SK-N-SH treated with all-trans-retinoic acid at 6 μM for 48 hours (cell line): Measurements from ENCODE around the gene PDE9A.

Source experiments
- ATAC-seq: fragments of 200-7000 bp; cut with Tn5 transposase; 3 replicates; pipeline ENCODE4 v1.9.1; 2020; ENCODE audit warnings: mild to moderate bottlenecking, moderate library complexity
- ARNTL ChIP-seq: fragments of 450-650 bp; formaldehyde crosslinking; IDR thresholded peaks from 2 replicates; pipeline ENCODE4 v1.5.0; 2020; ENCODE audit warnings: low read depth, mild to moderate bottlenecking, moderate library complexity, borderline replicate concordance
- BACH2 ChIP-seq: fragments of 250-450 bp; sonication (Bioruptor Pico); IDR thresholded peaks from 2 replicates; pipeline ENCODE4 v1.9.0; 2021; ENCODE audit warnings: mild to moderate bottlenecking, borderline replicate concordance
- CSDC2 ChIP-seq: fragments of 250-450 bp; sonication (Bioruptor Pico); IDR thresholded peaks from 2 replicates; pipeline ENCODE4 v1.5.0; 2020; ENCODE audit warnings: mild to moderate bottlenecking, moderate library complexity
- ESRRG ChIP-seq: fragments of 250-450 bp; sonication (Bioruptor Pico); IDR thresholded peaks from 2 replicates; pipeline ENCODE4 v1.6.1; 2021; ENCODE audit warnings: mild to moderate bottlenecking
- GLIS3 ChIP-seq: fragments of 250-450 bp; sonication (Bioruptor Pico); IDR thresholded peaks from 2 replicates; pipeline ENCODE4 v1.5.0; 2020; ENCODE audit warnings: mild to moderate bottlenecking, moderate library complexity
- ISL1 ChIP-seq: fragments of 250-450 bp; sonication (Bioruptor Pico); IDR thresholded peaks from 2 replicates; pipeline ENCODE4 v2.1.2; 2022; ENCODE audit warnings: mild to moderate bottlenecking, moderate library complexity
- OSR1 ChIP-seq: fragments of 250-450 bp; sonication (Bioruptor Pico); IDR thresholded peaks from 2 replicates; pipeline ENCODE4 v1.8.0; 2022; ENCODE audit warnings: moderate library complexity, mild to moderate bottlenecking, inconsistent platforms
- PPARA ChIP-seq: fragments of 250-450 bp; sonication (Bioruptor Pico); IDR thresholded peaks from 2 replicates; pipeline ENCODE4 v1.5.0; 2020; ENCODE audit warnings: mild to moderate bottlenecking, borderline replicate concordance
- RARB ChIP-seq: fragments of 250-450 bp; sonication (Bioruptor Pico); IDR thresholded peaks from 2 replicates; pipeline ENCODE4 v1.8.0; 2021; ENCODE audit warnings: mild to moderate bottlenecking, moderate library complexity
- SNAI2 ChIP-seq: fragments of 250-450 bp; sonication (Bioruptor Pico); IDR thresholded peaks from 2 replicates; pipeline ENCODE4 v1.5.0; 2020; ENCODE audit warnings: mild to moderate bottlenecking, moderate library complexity
- TCF4 ChIP-seq: fragments of 250-450 bp; sonication (Bioruptor Pico); IDR thresholded peaks from 2 replicates; pipeline ENCODE4 v1.8.0; 2021; ENCODE audit warnings: mild to moderate bottlenecking, moderate library complexity, borderline replicate concordance
- TOX ChIP-seq: fragments of 250-450 bp; sonication (Bioruptor Pico); IDR thresholded peaks from 2 replicates; pipeline ENCODE4 v1.8.0; 2021; ENCODE audit warnings: mild to moderate bottlenecking, moderate library complexity, borderline replicate concordance
- ZC3H10 ChIP-seq: fragments of 250-450 bp; sonication (Bioruptor Pico); IDR thresholded peaks from 2 replicates; pipeline ENCODE4 v1.5.1; 2021; ENCODE audit warnings: mild to moderate bottlenecking, moderate library complexity
- ZFP3 ChIP-seq: fragments of 250-450 bp; sonication (Bioruptor Pico); IDR thresholded peaks from 2 replicates; pipeline ENCODE4 v1.5.0; 2020; ENCODE audit warnings: mild to moderate bottlenecking, moderate library complexity
- ZFP30 ChIP-seq: fragments of 450-650 bp; formaldehyde crosslinking; IDR thresholded peaks from 2 replicates; pipeline ENCODE4 v1.5.0; 2022; ENCODE audit warnings: mild to moderate bottlenecking, moderate library complexity
- ZNF565 ChIP-seq: fragments of 450-650 bp; formaldehyde crosslinking; conservative IDR thresholded peaks from 2 replicates; pipeline ENCODE4 v1.5.0; 2020; ENCODE audit warnings: low read depth, mild to moderate bottlenecking, moderate library complexity
- ZNF70 ChIP-seq: fragments of 450-650 bp; formaldehyde crosslinking; IDR thresholded peaks from 2 replicates; pipeline ENCODE4 v1.5.0; 2020; ENCODE audit warnings: mild to moderate bottlenecking, moderate library complexity
- ZNF8 ChIP-seq: fragments of 450-650 bp; formaldehyde crosslinking; IDR thresholded peaks from 2 replicates; pipeline ENCODE4 v1.5.0; 2020; ENCODE audit warnings: mild to moderate bottlenecking, moderate library complexity
- TF ChIP-seq, protein P1 (sequence below): fragments of 250-450 bp; sonication (Bioruptor Pico); IDR thresholded peaks from 2 replicates; pipeline ENCODE4 v1.5.1; 2020; ENCODE audit warnings: low read depth, mild to moderate bottlenecking, moderate library complexity
- TF ChIP-seq, protein P2 (sequence below): fragments of 250-450 bp; sonication (Bioruptor Pico); IDR thresholded peaks from 2 replicates; pipeline ENCODE4 v1.8.0; 2020; ENCODE audit warnings: mild to moderate bottlenecking, moderate library complexity, borderline replicate concordance
- TF ChIP-seq, protein P3 (sequence below): fragments of 250-450 bp; sonication (Bioruptor Pico); IDR thresholded peaks from 2 replicates; pipeline ENCODE4 v1.8.0; 2021; ENCODE audit warnings: low read depth, mild to moderate bottlenecking, moderate library complexity, borderline replicate concordance
- TF ChIP-seq, protein P4 (sequence below): fragments of 250-450 bp; sonication (Bioruptor Pico); IDR thresholded peaks from 2 replicates; pipeline ENCODE4 v1.5.1; 2021; ENCODE audit warnings: mild to moderate bottlenecking, moderate library complexity
- TF ChIP-seq, protein P5 (sequence below): fragments of 250-450 bp; sonication (Bioruptor Pico); IDR thresholded peaks from 2 replicates; pipeline ENCODE4 v1.5.0; 2020; ENCODE audit warnings: mild to moderate bottlenecking, moderate library complexity

The PDE9A gene

DNA sequence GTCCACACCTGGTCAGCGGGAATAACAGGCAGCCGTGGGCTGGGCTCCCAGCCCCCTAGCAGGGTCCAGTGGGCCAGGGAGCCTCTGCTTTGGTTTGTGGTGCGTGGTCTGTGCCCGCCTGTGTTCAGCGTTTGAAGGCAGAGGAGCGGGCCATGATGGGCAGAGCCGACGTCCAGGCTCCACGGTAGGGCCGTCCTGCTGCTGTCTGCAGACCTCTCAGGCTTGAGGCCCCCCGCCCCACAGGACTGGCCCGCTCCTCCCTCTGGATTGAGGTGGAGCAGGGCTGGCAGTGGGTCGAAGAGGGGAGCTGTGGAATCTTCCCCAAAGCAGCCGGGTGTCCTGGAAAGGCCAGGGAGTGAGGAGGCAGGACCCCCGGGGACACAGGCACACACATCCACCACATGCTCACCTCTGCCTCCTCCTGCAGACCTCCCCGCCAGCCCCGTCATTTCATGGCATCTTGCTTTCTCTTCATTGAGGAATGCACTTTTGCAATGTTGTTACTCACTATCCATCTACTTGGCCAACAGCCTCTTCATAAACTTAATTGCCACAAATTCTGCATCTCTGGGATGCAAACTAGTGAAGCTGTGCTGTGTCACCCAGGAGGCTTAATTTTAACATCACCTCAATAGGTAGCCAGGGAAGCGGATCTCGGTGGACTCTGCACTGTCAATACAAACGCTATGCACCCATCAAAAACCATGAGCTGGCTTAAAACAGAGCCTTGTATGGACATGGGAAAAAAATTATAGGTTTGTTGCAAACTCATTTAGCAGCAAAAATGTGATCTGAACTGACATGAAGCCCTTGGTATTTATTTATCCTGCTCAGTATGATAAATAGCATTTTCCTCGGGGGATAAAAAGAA is 85.9 kb downstream of the PDE9A start:
- TF ChIP-seq ESRRG (CRISPR knock-in tag) (no peak), ZFP30 (CRISPR knock-in tag) (no peak), RARB (CRISPR knock-in tag) (no peak), ZNF8 (CRISPR knock-in tag) (no peak), OSR1 (CRISPR knock-in tag) (no peak), SNAI2 (CRISPR knock-in tag) (no peak), PPARA (CRISPR knock-in tag) (no peak), TCF4 (CRISPR knock-in tag) (no peak), ISL1 (CRISPR knock-in tag) (no peak), ZFP3 (CRISPR knock-in tag) (no peak), GLIS3 (CRISPR knock-in tag) (no peak), BACH2 (CRISPR knock-in tag) (no peak), ARNTL (CRISPR knock-in tag) (no peak), ZNF565 (no peak), CSDC2 (CRISPR knock-in tag) (no peak), ZC3H10 (no peak)
- TF ChIP-seq, protein P1, sequence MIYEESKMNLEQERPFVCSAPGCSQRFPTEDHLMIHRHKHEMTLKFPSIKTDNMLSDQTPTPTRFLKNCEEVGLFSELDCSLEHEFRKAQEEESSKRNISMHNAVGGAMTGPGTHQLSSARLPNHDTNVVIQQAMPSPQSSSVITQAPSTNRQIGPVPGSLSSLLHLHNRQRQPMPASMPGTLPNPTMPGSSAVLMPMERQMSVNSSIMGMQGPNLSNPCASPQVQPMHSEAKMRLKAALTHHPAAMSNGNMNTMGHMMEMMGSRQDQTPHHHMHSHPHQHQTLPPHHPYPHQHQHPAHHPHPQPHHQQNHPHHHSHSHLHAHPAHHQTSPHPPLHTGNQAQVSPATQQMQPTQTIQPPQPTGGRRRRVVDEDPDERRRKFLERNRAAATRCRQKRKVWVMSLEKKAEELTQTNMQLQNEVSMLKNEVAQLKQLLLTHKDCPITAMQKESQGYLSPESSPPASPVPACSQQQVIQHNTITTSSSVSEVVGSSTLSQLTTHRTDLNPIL (CRISPR knock-in tag), result no peak
- TF ChIP-seq, protein P2, sequence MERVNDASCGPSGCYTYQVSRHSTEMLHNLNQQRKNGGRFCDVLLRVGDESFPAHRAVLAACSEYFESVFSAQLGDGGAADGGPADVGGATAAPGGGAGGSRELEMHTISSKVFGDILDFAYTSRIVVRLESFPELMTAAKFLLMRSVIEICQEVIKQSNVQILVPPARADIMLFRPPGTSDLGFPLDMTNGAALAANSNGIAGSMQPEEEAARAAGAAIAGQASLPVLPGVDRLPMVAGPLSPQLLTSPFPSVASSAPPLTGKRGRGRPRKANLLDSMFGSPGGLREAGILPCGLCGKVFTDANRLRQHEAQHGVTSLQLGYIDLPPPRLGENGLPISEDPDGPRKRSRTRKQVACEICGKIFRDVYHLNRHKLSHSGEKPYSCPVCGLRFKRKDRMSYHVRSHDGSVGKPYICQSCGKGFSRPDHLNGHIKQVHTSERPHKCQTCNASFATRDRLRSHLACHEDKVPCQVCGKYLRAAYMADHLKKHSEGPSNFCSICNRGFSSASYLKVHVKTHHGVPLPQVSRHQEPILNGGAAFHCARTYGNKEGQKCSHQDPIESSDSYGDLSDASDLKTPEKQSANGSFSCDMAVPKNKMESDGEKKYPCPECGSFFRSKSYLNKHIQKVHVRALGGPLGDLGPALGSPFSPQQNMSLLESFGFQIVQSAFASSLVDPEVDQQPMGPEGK (CRISPR knock-in tag), result no peak
- TF ChIP-seq, protein P3, sequence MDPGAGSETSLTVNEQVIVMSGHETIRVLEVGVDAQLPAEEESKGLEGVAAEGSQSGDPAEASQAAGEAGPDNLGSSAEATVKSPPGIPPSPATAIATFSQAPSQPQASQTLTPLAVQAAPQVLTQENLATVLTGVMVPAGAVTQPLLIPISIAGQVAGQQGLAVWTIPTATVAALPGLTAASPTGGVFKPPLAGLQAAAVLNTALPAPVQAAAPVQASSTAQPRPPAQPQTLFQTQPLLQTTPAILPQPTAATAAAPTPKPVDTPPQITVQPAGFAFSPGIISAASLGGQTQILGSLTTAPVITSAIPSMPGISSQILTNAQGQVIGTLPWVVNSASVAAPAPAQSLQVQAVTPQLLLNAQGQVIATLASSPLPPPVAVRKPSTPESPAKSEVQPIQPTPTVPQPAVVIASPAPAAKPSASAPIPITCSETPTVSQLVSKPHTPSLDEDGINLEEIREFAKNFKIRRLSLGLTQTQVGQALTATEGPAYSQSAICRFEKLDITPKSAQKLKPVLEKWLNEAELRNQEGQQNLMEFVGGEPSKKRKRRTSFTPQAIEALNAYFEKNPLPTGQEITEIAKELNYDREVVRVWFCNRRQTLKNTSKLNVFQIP, result no peak
- ATAC-seq, result no peak

DNA sequence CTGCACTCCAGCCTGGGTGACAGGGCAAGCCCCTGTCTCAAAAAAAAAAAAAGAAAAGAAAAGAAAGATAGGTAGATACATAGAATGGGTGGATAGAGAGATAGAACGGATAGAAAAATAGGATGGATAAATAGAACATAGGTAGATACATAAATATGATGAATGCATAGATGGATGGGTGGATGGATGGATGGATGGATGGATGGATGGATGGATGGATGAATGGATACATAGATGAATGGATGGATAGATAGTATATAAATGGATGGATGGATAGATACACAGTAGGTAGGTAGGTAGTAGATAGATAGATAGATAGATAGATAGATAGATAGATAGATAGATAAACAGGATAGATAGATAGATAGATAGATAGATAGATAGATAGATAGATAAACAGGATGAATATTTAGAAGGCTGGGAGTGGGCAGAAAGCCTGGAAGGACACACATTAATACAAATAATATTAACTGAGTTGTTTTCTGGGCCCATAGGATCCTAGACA is 87.0 kb downstream of the PDE9A start:
- TF ChIP-seq, protein P4, sequence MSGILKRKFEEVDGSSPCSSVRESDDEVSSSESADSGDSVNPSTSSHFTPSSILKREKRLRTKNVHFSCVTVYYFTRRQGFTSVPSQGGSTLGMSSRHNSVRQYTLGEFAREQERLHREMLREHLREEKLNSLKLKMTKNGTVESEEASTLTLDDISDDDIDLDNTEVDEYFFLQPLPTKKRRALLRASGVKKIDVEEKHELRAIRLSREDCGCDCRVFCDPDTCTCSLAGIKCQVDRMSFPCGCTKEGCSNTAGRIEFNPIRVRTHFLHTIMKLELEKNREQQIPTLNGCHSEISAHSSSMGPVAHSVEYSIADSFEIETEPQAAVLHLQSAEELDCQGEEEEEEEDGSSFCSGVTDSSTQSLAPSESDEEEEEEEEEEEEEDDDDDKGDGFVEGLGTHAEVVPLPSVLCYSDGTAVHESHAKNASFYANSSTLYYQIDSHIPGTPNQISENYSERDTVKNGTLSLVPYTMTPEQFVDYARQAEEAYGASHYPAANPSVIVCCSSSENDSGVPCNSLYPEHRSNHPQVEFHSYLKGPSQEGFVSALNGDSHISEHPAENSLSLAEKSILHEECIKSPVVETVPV, result no peak
- TF ChIP-seq ESRRG (CRISPR knock-in tag) (no peak), ZFP3 (CRISPR knock-in tag) (no peak), OSR1 (CRISPR knock-in tag) (no peak), BACH2 (CRISPR knock-in tag) (no peak), TOX (CRISPR knock-in tag) (no peak), ARNTL (CRISPR knock-in tag) (no peak), ZNF8 (CRISPR knock-in tag) (no peak), TCF4 (CRISPR knock-in tag) (no peak), PPARA (CRISPR knock-in tag) (no peak), SNAI2 (CRISPR knock-in tag) (no peak), ZNF565 (no peak), GLIS3 (CRISPR knock-in tag) (no peak), ZNF70 (CRISPR knock-in tag) (no peak), RARB (CRISPR knock-in tag) (no peak), CSDC2 (CRISPR knock-in tag) (no peak)
- TF ChIP-seq, protein P3, result no peak
- TF ChIP-seq, protein P2 (CRISPR knock-in tag), result no peak
- TF ChIP-seq, protein P1 (CRISPR knock-in tag), result no peak
- TF ChIP-seq, protein P5, sequence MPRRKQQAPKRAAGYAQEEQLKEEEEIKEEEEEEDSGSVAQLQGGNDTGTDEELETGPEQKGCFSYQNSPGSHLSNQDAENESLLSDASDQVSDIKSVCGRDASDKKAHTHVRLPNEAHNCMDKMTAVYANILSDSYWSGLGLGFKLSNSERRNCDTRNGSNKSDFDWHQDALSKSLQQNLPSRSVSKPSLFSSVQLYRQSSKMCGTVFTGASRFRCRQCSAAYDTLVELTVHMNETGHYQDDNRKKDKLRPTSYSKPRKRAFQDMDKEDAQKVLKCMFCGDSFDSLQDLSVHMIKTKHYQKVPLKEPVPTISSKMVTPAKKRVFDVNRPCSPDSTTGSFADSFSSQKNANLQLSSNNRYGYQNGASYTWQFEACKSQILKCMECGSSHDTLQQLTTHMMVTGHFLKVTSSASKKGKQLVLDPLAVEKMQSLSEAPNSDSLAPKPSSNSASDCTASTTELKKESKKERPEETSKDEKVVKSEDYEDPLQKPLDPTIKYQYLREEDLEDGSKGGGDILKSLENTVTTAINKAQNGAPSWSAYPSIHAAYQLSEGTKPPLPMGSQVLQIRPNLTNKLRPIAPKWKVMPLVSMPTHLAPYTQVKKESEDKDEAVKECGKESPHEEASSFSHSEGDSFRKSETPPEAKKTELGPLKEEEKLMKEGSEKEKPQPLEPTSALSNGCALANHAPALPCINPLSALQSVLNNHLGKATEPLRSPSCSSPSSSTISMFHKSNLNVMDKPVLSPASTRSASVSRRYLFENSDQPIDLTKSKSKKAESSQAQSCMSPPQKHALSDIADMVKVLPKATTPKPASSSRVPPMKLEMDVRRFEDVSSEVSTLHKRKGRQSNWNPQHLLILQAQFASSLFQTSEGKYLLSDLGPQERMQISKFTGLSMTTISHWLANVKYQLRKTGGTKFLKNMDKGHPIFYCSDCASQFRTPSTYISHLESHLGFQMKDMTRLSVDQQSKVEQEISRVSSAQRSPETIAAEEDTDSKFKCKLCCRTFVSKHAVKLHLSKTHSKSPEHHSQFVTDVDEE (CRISPR knock-in tag), result no peak
- no peak for ATAC-seq
